Stimulated activated CD8-positive, alpha-beta memory T cell treated with anti-CD3 and anti-CD28 coated beads, Interleukin-15, amount 100 ng/mL, for 24 hours (primary cell): ENCODE measurements around the gene FAM222A.

ENCODE experiments used
- DNase-seq: peaks from one replicate; pipeline ENCODE4 v3.0.0-alpha.2; 2020; ENCODE audit warnings: low read depth

The FAM222A gene

GRCh38 chr12:109737126-109737525 lies 23.5 kb downstream of the FAM222A start:
- no peak for DNase-seq

- no peak for DNase-seq
Measured at GRCh38 chr12:109737631-109738030, 24.0 kb downstream of the FAM222A start.

DNA sequence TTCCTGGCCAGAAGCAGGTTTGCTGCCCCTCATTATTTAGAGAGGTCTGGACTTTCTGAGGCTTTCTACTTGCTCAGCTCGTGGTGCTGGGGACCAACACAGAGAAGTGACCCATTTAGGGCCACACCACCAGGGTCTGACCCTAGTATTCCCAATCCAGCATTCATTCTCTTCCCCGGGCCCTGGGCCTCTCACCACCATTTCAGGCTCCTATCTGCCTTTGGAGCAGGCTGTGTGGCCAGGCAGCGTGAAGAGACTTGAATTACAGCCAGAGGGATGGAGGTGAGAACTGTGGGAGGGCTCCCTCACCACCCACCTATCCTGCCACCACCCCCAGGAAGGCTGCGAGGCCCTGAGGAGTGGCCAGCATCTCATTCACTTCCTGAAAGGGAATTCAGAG lies 24.6 kb downstream of the FAM222A start:
- DNase-seq, result no peak

DNA sequence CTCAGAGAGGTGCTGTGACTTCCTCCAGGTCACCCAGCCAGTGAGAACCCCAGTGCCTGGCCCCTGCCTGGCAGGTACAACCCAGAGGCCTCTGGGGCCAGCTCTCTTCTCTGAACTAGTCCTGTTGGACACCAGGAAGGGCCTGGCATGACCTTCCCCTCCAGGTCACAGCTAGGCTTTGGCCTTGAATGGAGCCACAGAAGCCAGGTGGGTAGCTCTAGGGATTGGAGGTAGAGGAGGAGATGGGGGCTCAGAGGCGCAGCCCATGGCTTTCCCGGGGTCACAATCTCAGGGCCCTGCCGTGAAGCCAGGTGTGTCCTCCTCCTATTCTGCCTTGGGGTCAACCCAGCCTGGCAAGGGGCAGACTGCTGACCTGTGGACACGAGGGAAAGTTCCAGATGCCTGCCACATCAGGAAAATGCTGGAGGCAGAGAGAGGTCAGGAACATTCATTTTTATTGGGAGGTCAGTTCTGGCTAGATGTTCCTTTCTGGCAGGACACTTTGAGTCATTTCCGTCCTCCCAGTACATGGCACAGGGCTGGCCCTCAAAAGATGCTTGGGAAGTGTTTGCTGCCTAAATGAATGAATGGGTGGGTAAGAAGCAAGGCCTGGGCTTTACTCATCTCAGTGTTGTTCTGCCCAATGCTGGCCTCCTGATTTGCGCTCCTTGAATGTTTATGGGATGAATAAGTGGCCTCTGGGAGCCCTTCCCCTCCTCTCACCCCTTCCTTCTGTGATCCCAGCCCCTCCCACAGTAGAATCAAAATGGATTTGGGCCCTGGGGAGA lies 25.4 kb downstream of the FAM222A start:
- no peak for DNase-seq

- DNase-seq, result no peak
Measured at GRCh38 chr12:109739747-109740693, 26.4 kb downstream of the FAM222A start.

DNA sequence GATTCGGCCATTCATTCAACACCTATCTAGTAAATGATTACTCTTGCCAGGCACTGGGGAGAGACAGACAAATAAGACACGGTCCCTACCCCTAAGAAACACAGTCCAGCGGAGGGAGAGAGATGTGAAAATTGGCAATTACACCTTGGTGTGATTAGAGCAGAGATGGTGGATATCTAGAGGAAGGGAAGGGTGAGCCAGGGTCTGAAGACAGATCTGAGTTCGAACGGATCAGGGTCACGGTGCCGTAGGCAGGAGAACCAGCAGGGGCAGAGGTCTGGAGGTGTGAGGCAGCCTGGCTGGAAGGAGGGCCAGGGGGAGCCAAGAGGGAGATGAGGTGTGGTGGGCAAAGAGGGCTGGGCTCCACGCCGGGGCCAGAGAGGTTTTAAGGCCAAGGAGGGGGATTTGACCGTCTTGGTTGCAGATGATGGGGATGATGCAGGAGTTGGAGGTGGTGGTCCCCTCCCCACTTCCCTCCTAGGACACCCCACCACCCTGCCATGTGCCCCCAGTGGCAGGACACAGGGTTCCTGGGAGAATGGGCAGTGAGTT lies 27.1 kb downstream of the FAM222A start:
- DNase-seq, result no peak

- no peak for DNase-seq
Measured at GRCh38 chr12:109741286-109741969, 27.8 kb downstream of the FAM222A start.

DNA sequence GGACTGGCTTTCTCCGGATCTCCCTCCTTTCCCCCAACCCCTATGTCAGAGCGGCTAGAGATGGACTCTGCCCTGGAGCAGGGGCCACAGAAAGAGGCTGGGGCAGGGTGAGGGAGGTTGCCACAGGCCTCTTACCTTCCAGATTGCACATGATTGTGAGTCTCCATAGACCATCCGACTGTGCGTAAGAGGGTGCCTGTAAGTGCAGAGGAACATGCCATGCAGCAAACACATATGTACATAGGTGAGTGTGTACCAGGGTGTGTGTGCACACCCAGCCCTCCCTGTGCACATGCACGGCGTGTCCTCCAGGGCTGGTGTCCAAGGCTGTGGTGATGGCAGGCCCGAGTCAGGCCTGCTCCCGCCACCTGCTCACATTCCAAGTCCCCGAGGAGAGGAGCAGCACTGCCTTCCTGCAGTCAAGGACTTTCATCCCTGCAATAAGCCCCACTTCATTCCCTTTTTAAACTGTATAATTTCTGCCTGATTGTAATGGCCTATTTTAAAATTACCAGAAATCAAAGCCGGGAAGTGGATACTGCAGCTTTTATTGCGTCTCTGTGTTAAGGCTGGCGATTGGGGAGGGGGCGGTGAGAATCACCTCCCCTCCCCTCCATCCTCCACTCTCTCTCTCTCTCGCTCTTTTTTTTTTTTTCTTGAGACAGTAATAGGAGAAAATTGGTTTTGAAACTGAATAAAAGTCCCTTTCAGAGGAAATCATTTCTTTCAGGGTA lies 28.5 kb downstream of the FAM222A start:
- DNase-seq, result no peak

DNA sequence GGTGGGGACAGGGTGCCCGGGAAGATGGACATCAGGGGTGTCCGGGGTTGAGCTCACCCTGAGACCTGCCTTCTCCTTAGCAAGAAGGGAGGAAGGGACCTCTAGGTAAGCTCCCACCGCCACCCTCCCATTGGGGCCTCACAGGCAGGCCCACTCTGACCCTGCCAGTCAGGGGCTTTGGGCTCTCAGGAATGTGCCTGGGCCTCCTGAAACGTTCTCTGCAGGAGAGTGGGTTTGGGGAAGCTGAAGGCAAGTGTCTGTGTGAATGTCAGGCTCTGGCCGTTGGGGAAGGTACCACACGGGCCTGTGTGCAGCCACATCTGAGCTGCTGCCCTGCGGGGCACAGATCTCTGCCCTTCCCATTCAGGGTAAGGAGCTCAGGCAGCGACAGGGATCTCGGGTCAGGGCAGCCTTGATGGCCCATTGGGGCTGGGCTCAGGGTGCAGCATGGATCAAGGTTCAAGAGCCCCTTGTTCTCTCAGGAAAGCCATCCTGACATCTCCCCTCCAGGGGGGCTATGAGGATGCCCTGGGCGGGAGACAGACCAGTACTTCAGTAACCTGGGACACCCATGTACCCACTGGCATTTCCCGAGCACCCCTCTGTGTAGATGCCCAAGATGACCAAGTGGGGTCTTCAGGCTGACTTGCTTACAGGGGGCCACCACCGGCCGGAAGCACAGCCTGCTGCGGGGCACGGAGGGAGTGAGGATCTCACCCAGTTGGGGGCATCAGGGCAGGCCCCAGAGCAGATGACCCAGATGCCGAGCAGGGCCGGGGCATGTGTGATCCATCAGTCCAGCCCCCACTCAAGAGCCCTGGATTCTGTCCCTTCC lies 29.7 kb downstream of the FAM222A start:
- no peak for DNase-seq

DNA sequence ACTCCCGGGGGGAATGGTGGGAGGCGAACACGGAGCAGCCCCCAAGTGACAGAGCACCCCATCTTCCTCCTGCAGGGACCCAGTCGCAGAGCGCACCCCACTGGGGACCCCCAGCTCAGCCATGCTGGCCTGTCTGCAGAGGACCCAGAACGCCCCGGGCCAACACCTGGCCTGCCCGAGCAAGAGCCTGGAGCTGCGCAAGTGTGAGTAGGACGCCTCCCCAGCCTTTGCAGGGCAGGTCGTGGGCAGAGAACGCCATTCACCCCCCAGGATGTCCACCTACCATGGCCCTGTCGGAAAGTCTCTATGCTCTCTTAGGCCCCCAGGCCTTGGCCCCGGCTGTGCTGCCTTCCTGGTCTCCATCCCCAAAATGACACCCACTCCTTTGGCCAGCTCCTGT lies 30.4 kb downstream of the FAM222A start:
- DNase-seq, result no peak

- no peak for DNase-seq
Measured at GRCh38 chr12:109744986-109745942, 31.6 kb downstream of the FAM222A start.

- no peak for DNase-seq
Measured at GRCh38 chr12:109752117-109753053, 38.8 kb downstream of the FAM222A start.

DNA sequence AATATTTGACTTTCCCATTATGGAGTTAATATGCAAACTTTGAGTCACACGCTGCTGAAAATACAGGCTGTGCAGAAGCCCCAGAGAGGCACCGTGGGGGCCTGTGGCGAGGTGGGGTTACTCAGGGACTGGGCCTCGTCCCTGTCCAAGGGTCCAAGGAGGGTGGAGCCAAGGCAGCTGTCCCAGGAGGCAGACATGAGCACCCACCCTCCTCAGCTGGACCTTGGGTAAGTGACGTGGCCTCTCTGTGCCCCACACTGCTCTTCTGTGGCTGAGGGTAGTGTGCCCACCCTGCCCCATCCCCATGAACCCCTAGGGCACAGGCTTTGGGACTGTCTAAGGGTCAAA lies 39.4 kb downstream of the FAM222A start:
- DNase-seq, result no peak

GRCh38 chr12:109753959-109754358 lies 40.3 kb downstream of the FAM222A start:
- DNase-seq, result no peak

DNA sequence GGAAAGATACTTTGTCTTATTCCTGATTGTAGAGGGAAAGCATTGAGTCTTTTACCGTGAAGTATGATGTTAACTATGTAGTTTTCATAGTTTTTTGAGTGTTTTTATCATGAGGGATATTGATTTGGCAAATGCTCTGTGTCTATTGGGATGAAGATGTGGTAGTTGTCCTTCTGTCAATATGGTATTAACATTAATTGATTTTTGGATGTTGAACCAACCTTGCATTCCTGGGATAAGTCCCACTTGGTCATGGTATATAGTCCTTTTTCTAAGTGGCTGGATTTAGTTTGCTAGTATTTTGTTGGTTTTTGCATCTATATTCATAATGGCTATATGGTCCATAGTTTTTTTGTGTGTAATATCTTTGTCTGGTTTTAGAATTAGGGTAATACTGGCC lies 42.8 kb downstream of the FAM222A start:
- DNase-seq, result no peak

DNA sequence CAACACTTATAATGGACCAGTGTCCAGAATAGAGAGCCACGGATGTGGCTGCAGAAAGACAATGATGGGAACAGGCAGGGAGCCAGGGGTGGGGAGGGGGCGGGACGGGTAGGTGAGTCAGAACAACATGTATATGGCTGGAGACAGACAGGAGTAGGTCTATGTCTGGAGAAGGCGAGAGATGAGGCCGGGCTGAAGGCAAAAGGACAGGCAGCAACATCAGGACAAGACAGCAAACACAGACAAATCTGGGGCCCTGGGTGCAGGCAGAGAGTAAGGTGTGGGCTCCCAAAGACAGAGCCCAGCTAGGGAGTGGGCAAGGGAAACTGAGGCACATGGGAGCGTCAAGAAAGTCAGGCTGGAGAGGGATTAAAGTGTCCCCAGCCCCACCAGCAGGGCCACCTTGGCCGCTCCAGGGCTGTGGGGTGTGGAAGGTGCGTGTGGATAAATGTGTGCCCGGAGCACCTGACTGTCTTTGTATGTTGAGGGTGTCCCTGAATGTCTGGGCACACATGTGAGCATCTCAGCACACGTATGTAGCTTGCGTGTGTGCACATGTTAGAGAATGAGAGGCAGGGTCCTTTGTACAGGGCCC lies 44.1 kb downstream of the FAM222A start:
- DNase-seq, result no peak

GRCh38 chr12:109758426-109759420 lies 45.1 kb downstream of the FAM222A start:
- no peak for DNase-seq
